ENCODE data around the gene SORCS2. TPM values are rescaled to one million over a fixed set of nuclear protein-coding genes. Genes with fewer than 3 reads are reported as not detected.

SORCS2 gene
- total RNA-seq, 1 experiment from 2014 or later, result 0.15 TPM

DNA sequence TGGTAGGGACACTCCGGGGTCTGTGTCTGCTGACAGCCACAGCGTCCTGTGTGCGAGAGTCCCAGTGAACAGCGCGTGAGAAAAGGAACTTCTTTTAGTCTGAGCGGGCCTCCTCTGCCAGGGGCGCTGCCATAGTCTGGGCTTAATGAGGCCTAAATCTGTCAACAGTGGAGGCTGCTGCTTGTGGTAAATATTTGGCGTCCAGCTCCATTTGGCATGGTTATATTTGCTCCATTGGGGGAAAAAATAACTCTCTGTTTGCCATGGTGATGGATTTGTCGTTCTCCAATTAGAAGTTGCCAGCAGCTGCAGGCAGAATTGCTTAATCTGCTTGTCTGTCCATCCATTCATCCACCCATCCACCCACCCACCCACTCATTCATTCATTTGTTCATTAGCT lies 313.8 kb downstream of the SORCS2 start:
- CTCF ChIA-PET, result no interaction called here
- no peak overlapping the region for H3K4me3 ChIP-seq (ENCODE audit: low read depth in 2 of 2, low read length in 2 of 2)
- in situ Hi-C loops (cut with HindIII; ENCODE audit: low pct_unique_long_range_greater_than_20kb, low sequenced_read_pairs), result no loop called here

DNA sequence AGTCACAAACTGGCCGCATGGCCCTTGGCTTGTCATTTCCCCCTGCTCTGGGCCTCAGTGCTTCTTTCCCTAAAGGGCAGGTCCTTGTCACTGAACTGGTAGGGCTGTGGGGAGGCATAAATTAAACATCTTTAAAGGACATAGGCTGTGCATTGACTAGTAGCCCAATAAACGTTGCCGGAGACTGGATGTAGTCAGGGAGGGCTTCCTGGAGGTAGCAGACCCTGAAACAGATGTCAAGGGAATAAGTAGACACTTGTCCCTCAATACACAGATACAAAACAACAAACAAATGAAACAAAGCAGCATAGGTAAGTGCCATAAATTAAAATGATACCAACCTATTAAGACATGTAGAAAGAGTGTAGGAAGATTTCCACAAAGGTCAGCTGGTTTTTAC lies 314.2 kb downstream of the SORCS2 start:
- Histone ChIP-seq H3K9me3 (ENCODE audit: control insufficient read depth, insufficient read depth, low read depth, low read length) (no peaks in the 10 kb centered on the region), H3K4me1 (ENCODE audit: control insufficient read depth, insufficient read depth, low read length) (no peaks in the 10 kb centered on the region), H3K36me3 (ENCODE audit: control insufficient read depth, insufficient read depth, low read length) (no peaks in the 10 kb centered on the region), H3K4me3 (ENCODE audit: low read depth in 2 of 2, low read length in 2 of 2) (no peak overlapping the region), H3K27me3 (ENCODE audit: control insufficient read depth, insufficient read depth, low read length) (no peaks in the 10 kb centered on the region), H3K27ac (ENCODE audit: low read length) (no peak overlapping the region)
- DNase-seq (ENCODE audit: low read depth, low spot score) (no peak), ATAC-seq (no peak)
- CTCF ChIA-PET, result no interaction called here
- BruUV-seq (replicated peaks), result no TSS peak
- no peak for TF ChIP-seq POLR2AphosphoS5 (IDR thresholded peaks at IDR 0.05; ENCODE audit: low read depth, low read length)
- TF ChIP-seq, protein P1, sequence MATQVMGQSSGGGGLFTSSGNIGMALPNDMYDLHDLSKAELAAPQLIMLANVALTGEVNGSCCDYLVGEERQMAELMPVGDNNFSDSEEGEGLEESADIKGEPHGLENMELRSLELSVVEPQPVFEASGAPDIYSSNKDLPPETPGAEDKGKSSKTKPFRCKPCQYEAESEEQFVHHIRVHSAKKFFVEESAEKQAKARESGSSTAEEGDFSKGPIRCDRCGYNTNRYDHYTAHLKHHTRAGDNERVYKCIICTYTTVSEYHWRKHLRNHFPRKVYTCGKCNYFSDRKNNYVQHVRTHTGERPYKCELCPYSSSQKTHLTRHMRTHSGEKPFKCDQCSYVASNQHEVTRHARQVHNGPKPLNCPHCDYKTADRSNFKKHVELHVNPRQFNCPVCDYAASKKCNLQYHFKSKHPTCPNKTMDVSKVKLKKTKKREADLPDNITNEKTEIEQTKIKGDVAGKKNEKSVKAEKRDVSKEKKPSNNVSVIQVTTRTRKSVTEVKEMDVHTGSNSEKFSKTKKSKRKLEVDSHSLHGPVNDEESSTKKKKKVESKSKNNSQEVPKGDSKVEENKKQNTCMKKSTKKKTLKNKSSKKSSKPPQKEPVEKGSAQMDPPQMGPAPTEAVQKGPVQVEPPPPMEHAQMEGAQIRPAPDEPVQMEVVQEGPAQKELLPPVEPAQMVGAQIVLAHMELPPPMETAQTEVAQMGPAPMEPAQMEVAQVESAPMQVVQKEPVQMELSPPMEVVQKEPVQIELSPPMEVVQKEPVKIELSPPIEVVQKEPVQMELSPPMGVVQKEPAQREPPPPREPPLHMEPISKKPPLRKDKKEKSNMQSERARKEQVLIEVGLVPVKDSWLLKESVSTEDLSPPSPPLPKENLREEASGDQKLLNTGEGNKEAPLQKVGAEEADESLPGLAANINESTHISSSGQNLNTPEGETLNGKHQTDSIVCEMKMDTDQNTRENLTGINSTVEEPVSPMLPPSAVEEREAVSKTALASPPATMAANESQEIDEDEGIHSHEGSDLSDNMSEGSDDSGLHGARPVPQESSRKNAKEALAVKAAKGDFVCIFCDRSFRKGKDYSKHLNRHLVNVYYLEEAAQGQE (IDR thresholded peaks at IDR 0.05; ENCODE audit: insufficient read depth in 1 of 2, low read depth in 2 of 2, low read length in 1 of 2), result no peak
- TF ChIP-seq, protein P2, sequence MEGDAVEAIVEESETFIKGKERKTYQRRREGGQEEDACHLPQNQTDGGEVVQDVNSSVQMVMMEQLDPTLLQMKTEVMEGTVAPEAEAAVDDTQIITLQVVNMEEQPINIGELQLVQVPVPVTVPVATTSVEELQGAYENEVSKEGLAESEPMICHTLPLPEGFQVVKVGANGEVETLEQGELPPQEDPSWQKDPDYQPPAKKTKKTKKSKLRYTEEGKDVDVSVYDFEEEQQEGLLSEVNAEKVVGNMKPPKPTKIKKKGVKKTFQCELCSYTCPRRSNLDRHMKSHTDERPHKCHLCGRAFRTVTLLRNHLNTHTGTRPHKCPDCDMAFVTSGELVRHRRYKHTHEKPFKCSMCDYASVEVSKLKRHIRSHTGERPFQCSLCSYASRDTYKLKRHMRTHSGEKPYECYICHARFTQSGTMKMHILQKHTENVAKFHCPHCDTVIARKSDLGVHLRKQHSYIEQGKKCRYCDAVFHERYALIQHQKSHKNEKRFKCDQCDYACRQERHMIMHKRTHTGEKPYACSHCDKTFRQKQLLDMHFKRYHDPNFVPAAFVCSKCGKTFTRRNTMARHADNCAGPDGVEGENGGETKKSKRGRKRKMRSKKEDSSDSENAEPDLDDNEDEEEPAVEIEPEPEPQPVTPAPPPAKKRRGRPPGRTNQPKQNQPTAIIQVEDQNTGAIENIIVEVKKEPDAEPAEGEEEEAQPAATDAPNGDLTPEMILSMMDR (IDR thresholded peaks at IDR 0.05), result no peak
- TF ChIP-seq SIN3A (IDR thresholded peaks at IDR 0.05; ENCODE audit: borderline replicate concordance, insufficient read depth, low read depth, low read length), result no peak
- intact Hi-C loops (cut with micrococcal nuclease; ENCODE audit: unreplicated experiment) (no loop called here), in situ Hi-C loops (cut with HindIII; ENCODE audit: low pct_unique_long_range_greater_than_20kb, low sequenced_read_pairs) (no loop called here)
- POLR2A ChIA-PET, result no interaction called here

More for the DNA sequence above, 313.8 kb downstream of the SORCS2 start:
- no peaks in the 10 kb centered on the region for H3K27me3 ChIP-seq (ENCODE audit: control insufficient read depth, insufficient read depth, low read length)
- no TSS peak for BruUV-seq (replicated peaks)
- H3K27ac ChIP-seq (ENCODE audit: low read length), result no peak overlapping the region
- POLR2A ChIA-PET, result no interaction called here
- no peaks in the 10 kb centered on the region for H3K9me3 ChIP-seq (ENCODE audit: control insufficient read depth, insufficient read depth, low read depth, low read length)
- no peaks in the 10 kb centered on the region for H3K36me3 ChIP-seq (ENCODE audit: control insufficient read depth, insufficient read depth, low read length)
- intact Hi-C loops (cut with micrococcal nuclease; ENCODE audit: unreplicated experiment), result no loop called here
- TF ChIP-seq, protein P2 (IDR thresholded peaks at IDR 0.05), result no peak
- TF ChIP-seq POLR2AphosphoS5 (IDR thresholded peaks at IDR 0.05; ENCODE audit: low read depth, low read length) (no peak), TCF7L2 (IDR thresholded peaks at IDR 0.05; ENCODE audit: low read depth, low read length) (no peak), SIN3A (IDR thresholded peaks at IDR 0.05; ENCODE audit: borderline replicate concordance, insufficient read depth, low read depth, low read length) (no peak)
- TF ChIP-seq, protein P1 (IDR thresholded peaks at IDR 0.05; ENCODE audit: insufficient read depth in 1 of 2, low read depth in 2 of 2, low read length in 1 of 2), result no peak
- H3K4me1 ChIP-seq (ENCODE audit: control insufficient read depth, insufficient read depth, low read length), result no peaks in the 10 kb centered on the region
- ATAC-seq (no peak), DNase-seq (ENCODE audit: low read depth, low spot score) (no peak)

Data from Panc1 (cell line).